Neural cell (in vitro differentiated cells): ENCODE measurements around the gene SERPINB8. TPM values are rescaled to one million over a fixed set of nuclear protein-coding genes. Genes with fewer than 3 reads are reported as not detected.

Experiments
- H2AFZ ChIP-seq: fragments of 200-600, 300-800 bp; sonication (generic), shearing (Covaris generic); 2 replicates; pipeline ENCODE4 v1.6.0; 2014; ENCODE audit warnings: low read depth, mild to moderate bottlenecking, antibody characterized with exemption, low read length, moderate library complexity
- H3F3A ChIP-seq: fragments of 200-600 bp; shearing (Covaris generic); 2 replicates; pipeline ENCODE4 v1.6.1; 2016; ENCODE audit warnings: mild to moderate bottlenecking, moderate library complexity, mixed read lengths, antibody characterized with exemption, low read length; ENCODE audit not compliant: insufficient read depth, poor library complexity, severe bottlenecking
- H3K27ac ChIP-seq: fragments of 200-600, 300-800 bp; sonication (generic), shearing (Covaris generic); 2 replicates; pipeline ENCODE4 v1.5.1; 2014; ENCODE audit warnings: mild to moderate bottlenecking, low read length, moderate library complexity
- H3K27me3 ChIP-seq: fragments of 300-800, 200-600 bp; sonication (generic), shearing (Covaris generic); 2 replicates; pipeline ENCODE4 v1.6.0; 2014; ENCODE audit warnings: mild to moderate bottlenecking, low read depth, low read length, moderate library complexity; ENCODE audit not compliant: insufficient read depth
- H3K36me3 ChIP-seq: fragments of 300-800, 200-600 bp; sonication (generic), shearing (Covaris generic); 2 replicates; pipeline ENCODE4 v1.5.1; 2014; ENCODE audit warnings: mild to moderate bottlenecking, antibody characterized with exemption, low read length, moderate library complexity; ENCODE audit not compliant: insufficient read depth
- H3K4me2 ChIP-seq: fragments of 300-800, 200-600 bp; sonication (generic), shearing (Covaris generic); 2 replicates; pipeline ENCODE4 v1.6.0; 2014; ENCODE audit warnings: mild to moderate bottlenecking, low read length
- H3K4me3 ChIP-seq: fragments of 300-800, 200-600 bp; sonication (generic), shearing (Covaris generic); 2 replicates; pipeline ENCODE4 v1.5.1; 2014; ENCODE audit warnings: mild to moderate bottlenecking, low read length, moderate library complexity
- H3K79me2 ChIP-seq: fragments of 200-600 bp; shearing (Covaris generic); replicated peaks from 2 replicates; pipeline ENCODE4 v1.6.0; 2014; ENCODE audit warnings: mild to moderate bottlenecking, low read length, moderate library complexity; ENCODE audit not compliant: insufficient read depth
- H3K9ac ChIP-seq: fragments of 300-800, 200-600 bp; sonication (generic), shearing (Covaris generic); 2 replicates; pipeline ENCODE4 v1.6.1; 2016; ENCODE audit warnings: mild to moderate bottlenecking, low read length, mixed read lengths
- H3K9me2 ChIP-seq: fragments of 200-600 bp; shearing (Covaris generic); 2 replicates; pipeline ENCODE4 v1.6.1; 2016; ENCODE audit warnings: mild to moderate bottlenecking, low read length, mixed read lengths; ENCODE audit not compliant: insufficient read depth
- H3K9me3 ChIP-seq: fragments of 200-600, 300-800 bp; sonication (generic), shearing (Covaris generic); 2 replicates; pipeline ENCODE4 v1.6.1; 2016; ENCODE audit warnings: mild to moderate bottlenecking, mixed run types, low read length, moderate library complexity, mixed read lengths
- H4K20me1 ChIP-seq: fragments of 200-600 bp; shearing (Covaris generic); 2 replicates; pipeline ENCODE4 v1.6.1; 2016; ENCODE audit warnings: mild to moderate bottlenecking, mixed run types; ENCODE audit not compliant: insufficient read depth
- CTCF ChIP-seq: fragments of 450-650 bp; IDR thresholded peaks from 2 replicates; pipeline ENCODE4 v1.5.1; 2014; ENCODE audit warnings: antibody characterized with exemption, mild to moderate bottlenecking, moderate library complexity; ENCODE audit not compliant: poor library complexity, severe bottlenecking
- EP300 ChIP-seq: fragments of 450-650 bp; conservative IDR thresholded peaks from 2 replicates; pipeline ENCODE4 v1.6.1; 2014; ENCODE audit warnings: antibody characterized with exemption, mild to moderate bottlenecking, moderate library complexity; ENCODE audit not compliant: poor library complexity, severe bottlenecking
- EZH2 ChIP-seq: fragments of 200-600, 300-800 bp; shearing (Covaris generic), sonication (generic); IDR thresholded peaks from 2 replicates; pipeline ENCODE4 v1.6.1; 2014; ENCODE audit warnings: antibody characterized with exemption, low read length, borderline replicate concordance, mild to moderate bottlenecking; ENCODE audit not compliant: insufficient read depth, poor library complexity, severe bottlenecking
- MXI1 ChIP-seq: fragments of 450-650 bp; conservative IDR thresholded peaks from 2 replicates; pipeline ENCODE4 v1.6.1; 2014; ENCODE audit warnings: antibody characterized with exemption, mild to moderate bottlenecking; ENCODE audit not compliant: poor library complexity, severe bottlenecking
- POLR2AphosphoS5 ChIP-seq: IDR thresholded peaks from 2 replicates; pipeline ENCODE4 v1.6.1; 2012
- RAD21 ChIP-seq: fragments of 450-650 bp; conservative IDR thresholded peaks from 2 replicates; pipeline ENCODE4 v1.6.1; 2014; ENCODE audit warnings: antibody characterized with exemption, mild to moderate bottlenecking, moderate library complexity
- REST ChIP-seq: IDR thresholded peaks from 2 replicates; pipeline ENCODE4 v1.6.1; 2012; ENCODE audit warnings: borderline replicate concordance
- SMC3 ChIP-seq: fragments of 450-650 bp; conservative IDR thresholded peaks from 2 replicates; pipeline ENCODE4 v1.6.1; 2014; ENCODE audit warnings: antibody characterized with exemption, mild to moderate bottlenecking, moderate library complexity; ENCODE audit not compliant: poor library complexity
- TAF1 ChIP-seq: IDR thresholded peaks from 2 replicates; pipeline ENCODE4 v1.6.1; 2012; ENCODE audit warnings: low read depth
- polyA plus RNA-seq: library from polyadenylated mRNA; depleted of rRNA; stranded (reverse); fragments of >200 nt; gene quantifications from 2 replicates; pipeline ENCODE4 v1.2.3, GENCODE V29; 2014

SERPINB8 gene
- polyA plus RNA-seq, 1 donor from 2014 or later, result 2.0 TPM

DNA sequence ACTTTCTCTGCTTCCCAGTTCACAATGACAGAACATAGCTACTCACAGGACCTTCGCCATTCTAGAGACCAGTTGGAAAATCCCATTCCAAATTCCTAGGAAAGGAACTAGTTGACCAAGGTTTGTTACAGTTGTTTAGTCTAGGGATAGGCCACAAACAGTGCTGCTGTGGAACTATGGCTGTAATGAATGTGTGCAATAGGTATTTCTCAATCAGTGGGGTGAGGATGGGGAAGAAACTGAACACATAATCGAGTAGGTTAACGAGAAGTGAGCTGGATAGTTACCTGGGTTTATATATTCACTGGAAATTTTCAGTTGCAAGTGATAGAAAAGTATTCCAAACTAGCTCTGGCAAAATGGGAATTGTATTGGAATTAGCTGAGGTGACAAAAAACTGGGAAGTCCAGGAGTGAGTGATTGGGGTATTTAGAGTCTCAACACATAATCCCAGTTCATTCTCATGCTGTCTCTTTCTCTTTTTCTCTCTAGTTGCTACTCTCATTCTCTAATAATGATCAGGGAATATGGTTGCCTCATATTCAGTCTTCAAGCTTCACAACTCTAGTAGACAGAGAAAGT lies 39.0 kb upstream of the SERPINB8 start:
- H2AFZ ChIP-seq, result no peak overlapping the region
- no peaks in the 10 kb centered on the region for H3K79me2 ChIP-seq
- H3K27ac ChIP-seq, result no peak overlapping the region
- no peaks in the 10 kb centered on the region for H3K27me3 ChIP-seq
- no peaks in the 10 kb centered on the region for H3F3A ChIP-seq
- no peaks in the 10 kb centered on the region for H3K9me3 ChIP-seq
- TF ChIP-seq TAF1 (no peak), CTCF (no peak), EP300 (no peak), POLR2AphosphoS5 (no peak), MXI1 (no peak), EZH2 (no peak), REST (no peak), SMC3 (no peak), RAD21 (no peak)
- no peak overlapping the region for H3K4me3 ChIP-seq
- H3K36me3 ChIP-seq, result no peaks in the 10 kb centered on the region
- H4K20me1 ChIP-seq, result no peaks in the 10 kb centered on the region
- H3K9me2 ChIP-seq, result no peaks in the 10 kb centered on the region
- H3K9ac ChIP-seq, result no peak overlapping the region
- H3K4me2 ChIP-seq, result no peak overlapping the region

GRCh38 chr18:63936156-63936931 lies 33.5 kb upstream of the SERPINB8 start:
- H3K9me2 ChIP-seq, result no peaks in the 10 kb centered on the region
- H3K27ac ChIP-seq, result no peak overlapping the region
- TF ChIP-seq EP300, result no peak
- TF ChIP-seq MXI1, result no peak
- no peak for TF ChIP-seq TAF1
- no peak for TF ChIP-seq REST
- TF ChIP-seq RAD21, result peak; percentile 69
- TF ChIP-seq EZH2, result no peak
- TF ChIP-seq SMC3, result peak; percentile 67
- no peak for TF ChIP-seq POLR2AphosphoS5
- peak; percentile 72 for TF ChIP-seq CTCF
- no peaks in the 10 kb centered on the region for H3K36me3 ChIP-seq
- no peaks in the 10 kb centered on the region for H3F3A ChIP-seq
- H3K27me3 ChIP-seq, result peaks cover 7% of the 10 kb centered on the region
- H3K4me3 ChIP-seq, result peak overlapping the region; percentile 60
- no peak overlapping the region for H3K4me2 ChIP-seq
- peak overlapping the region; percentile 29 for H3K9ac ChIP-seq
- no peaks in the 10 kb centered on the region for H3K79me2 ChIP-seq
- H2AFZ ChIP-seq, result no peak overlapping the region
- H4K20me1 ChIP-seq, result no peaks in the 10 kb centered on the region
- H3K9me3 ChIP-seq, result no peaks in the 10 kb centered on the region
